Measurements from ENCODE around the gene CX3CL1.

The CX3CL1 gene

DNA sequence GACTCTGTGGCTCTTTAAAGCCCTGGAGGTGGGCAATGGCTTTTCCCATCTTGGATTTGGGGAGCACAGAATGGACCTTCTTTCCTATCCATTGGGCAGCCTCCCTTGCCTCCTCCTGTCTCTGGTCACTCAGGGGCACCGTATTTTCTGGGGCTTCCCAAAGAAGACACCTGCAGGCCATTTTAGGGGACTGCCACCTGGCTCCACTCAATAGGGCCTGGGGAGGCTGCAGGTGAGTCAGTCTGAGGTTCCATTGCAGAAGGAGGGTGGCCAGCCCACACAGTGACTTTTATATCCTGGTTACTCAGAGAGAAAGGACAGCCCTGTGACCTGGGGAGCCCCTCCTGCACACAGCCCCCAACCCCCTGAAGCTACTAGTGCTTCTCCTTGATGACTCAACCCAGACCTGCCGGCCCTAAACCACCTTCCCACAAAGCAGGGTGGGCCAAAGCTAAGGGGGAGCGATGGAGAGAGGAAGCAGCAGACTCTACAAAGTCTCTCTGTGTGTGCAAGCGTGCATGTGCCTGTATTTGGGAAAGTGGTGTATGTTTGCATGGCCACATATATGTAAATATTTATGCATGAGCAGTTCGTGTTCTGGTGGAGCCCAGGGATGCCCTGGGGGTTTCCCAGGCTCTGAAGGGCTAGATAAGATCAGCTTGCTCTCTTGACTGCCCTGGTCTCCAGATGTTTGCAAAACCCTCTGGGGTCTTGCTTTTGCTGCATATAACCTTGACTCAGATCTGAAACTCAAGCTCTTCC is 5.0 kb downstream of the CX3CL1 start:
- peaks cover 3% of the 10 kb centered on the region for H3K36me3 Mint-ChIP-seq (ENCODE audit: low read depth)
- H3K4me1 Mint-ChIP-seq = peaks cover 30% of the 10 kb centered on the region
- H3K27me3 Mint-ChIP-seq (ENCODE audit: low read depth) = no peaks in the 10 kb centered on the region
- no peaks in the 10 kb centered on the region for H3K9me3 Mint-ChIP-seq
- H3K27ac Mint-ChIP-seq = peak overlapping the region; percentile 28 to 77 (median 60)
- no peak overlapping the region for H3K4me3 Mint-ChIP-seq
- TF ChIP-seq, protein P1, sequence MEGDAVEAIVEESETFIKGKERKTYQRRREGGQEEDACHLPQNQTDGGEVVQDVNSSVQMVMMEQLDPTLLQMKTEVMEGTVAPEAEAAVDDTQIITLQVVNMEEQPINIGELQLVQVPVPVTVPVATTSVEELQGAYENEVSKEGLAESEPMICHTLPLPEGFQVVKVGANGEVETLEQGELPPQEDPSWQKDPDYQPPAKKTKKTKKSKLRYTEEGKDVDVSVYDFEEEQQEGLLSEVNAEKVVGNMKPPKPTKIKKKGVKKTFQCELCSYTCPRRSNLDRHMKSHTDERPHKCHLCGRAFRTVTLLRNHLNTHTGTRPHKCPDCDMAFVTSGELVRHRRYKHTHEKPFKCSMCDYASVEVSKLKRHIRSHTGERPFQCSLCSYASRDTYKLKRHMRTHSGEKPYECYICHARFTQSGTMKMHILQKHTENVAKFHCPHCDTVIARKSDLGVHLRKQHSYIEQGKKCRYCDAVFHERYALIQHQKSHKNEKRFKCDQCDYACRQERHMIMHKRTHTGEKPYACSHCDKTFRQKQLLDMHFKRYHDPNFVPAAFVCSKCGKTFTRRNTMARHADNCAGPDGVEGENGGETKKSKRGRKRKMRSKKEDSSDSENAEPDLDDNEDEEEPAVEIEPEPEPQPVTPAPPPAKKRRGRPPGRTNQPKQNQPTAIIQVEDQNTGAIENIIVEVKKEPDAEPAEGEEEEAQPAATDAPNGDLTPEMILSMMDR (IDR thresholded peaks at IDR 0.05; ENCODE audit: unreplicated experiment in 3 of 3) = no peak

DNA sequence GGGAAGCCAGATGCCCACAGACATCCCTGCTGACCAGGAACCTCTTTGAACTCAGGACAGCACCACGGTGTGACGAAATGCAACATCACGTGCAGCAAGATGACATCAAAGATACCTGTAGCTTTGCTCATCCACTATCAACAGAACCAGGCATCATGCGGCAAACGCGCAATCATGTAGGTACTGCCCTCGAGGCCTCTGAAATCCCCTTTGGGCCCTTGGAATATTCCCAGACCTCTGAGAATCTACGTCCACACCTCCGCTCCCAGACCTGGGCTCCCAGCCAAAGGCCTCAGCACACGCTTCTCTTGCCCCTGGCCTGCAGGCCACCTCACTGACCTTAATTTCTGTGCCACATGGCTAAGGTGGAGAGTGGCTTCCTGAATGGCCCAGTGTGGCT is 7.3 kb downstream of the CX3CL1 start:
- H3K27me3 Mint-ChIP-seq (ENCODE audit: low read depth) = no peaks in the 10 kb centered on the region
- no peak overlapping the region for H3K4me3 Mint-ChIP-seq
- H3K36me3 Mint-ChIP-seq (ENCODE audit: low read depth) = peaks cover 8% of the 10 kb centered on the region
- peaks cover 27% of the 10 kb centered on the region for H3K4me1 Mint-ChIP-seq
- peak overlapping the region in 1 of 3 experiments; percentile 69 for H3K27ac Mint-ChIP-seq
- H3K9me3 Mint-ChIP-seq = no peaks in the 10 kb centered on the region
- TF ChIP-seq, protein P1 (IDR thresholded peaks at IDR 0.05; ENCODE audit: unreplicated experiment in 3 of 3) = no peak

DNA sequence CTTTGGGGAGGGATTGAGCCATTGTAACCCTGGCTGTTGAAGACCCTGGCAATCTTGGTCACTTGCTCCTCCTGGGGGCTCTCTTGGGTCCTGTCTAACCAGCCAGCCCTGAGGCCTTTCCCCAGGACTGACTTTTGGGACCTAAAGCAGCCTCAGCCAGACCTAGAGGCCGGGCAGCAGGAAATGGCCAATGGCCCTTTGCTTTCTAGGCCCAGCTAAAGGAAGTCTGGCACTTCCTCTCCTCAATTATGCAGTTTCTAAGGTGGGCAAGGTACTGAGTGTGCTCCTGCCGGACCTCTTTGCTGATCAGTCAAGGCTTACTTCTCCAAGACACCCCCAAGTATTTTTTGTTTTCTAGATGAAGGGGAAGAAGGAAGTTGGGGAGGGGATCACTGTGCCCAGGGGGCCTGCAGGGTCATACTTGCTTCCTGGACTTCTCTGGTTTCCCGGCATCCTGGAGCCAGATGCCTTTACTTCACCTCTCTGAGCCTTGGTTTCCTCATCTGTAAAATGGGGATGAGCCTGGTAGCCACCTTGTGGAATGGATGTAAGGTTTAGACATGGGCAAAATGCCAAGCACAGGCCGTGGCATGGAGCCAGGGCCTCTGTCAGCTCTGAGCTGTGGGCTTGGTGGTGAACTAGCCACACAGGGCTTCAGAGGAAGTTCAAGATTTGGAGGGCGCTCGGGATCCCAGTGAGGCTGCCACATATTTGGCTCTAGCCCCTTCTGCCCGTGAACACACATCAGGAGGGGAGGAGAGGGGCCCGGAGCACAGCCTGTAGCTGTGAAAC is 8.6 kb downstream of the CX3CL1 start:
- peaks cover 25% of the 10 kb centered on the region for H3K4me1 Mint-ChIP-seq
- no peaks in the 10 kb centered on the region for H3K27me3 Mint-ChIP-seq (ENCODE audit: low read depth)
- H3K4me3 Mint-ChIP-seq = no peak overlapping the region
- TF ChIP-seq, protein P1 (IDR thresholded peaks at IDR 0.05; ENCODE audit: unreplicated experiment in 3 of 3) = no peak
- peaks cover 8% of the 10 kb centered on the region for H3K36me3 Mint-ChIP-seq (ENCODE audit: low read depth)
- no peak overlapping the region for H3K27ac Mint-ChIP-seq
- H3K9me3 Mint-ChIP-seq = no peaks in the 10 kb centered on the region

DNA sequence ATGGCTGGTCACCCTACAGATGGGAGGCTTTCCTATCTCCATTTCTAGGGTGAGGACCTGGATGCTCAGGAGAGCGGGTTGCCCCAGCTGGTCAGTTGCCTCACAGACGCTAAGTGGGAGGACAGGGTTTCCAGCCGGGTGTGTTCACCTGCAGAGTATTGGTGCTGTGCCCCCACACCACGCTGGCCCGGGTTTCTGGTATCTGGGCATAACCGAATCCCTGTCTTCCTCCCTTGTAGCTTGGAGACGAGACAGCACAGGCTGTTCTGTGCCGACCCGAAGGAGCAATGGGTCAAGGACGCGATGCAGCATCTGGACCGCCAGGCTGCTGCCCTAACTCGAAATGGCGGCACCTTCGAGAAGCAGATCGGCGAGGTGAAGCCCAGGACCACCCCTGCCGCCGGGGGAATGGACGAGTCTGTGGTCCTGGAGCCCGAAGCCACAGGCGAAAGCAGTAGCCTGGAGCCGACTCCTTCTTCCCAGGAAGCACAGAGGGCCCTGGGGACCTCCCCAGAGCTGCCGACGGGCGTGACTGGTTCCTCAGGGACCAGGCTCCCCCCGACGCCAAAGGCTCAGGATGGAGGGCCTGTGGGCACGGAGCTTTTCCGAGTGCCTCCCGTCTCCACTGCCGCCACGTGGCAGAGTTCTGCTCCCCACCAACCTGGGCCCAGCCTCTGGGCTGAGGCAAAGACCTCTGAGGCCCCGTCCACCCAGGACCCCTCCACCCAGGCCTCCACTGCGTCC is 9.7 kb downstream of the CX3CL1 start:
- H3K9me3 Mint-ChIP-seq = no peaks in the 10 kb centered on the region
- no peaks in the 10 kb centered on the region for H3K27me3 Mint-ChIP-seq (ENCODE audit: low read depth)
- H3K4me3 Mint-ChIP-seq = no peak overlapping the region
- TF ChIP-seq, protein P1 (IDR thresholded peaks at IDR 0.05; ENCODE audit: unreplicated experiment in 3 of 3) = no peak
- H3K36me3 Mint-ChIP-seq (ENCODE audit: low read depth) = peaks cover 8% of the 10 kb centered on the region
- H3K4me1 Mint-ChIP-seq = peaks cover 33% of the 10 kb centered on the region
- H3K27ac Mint-ChIP-seq = no peak overlapping the region

DNA sequence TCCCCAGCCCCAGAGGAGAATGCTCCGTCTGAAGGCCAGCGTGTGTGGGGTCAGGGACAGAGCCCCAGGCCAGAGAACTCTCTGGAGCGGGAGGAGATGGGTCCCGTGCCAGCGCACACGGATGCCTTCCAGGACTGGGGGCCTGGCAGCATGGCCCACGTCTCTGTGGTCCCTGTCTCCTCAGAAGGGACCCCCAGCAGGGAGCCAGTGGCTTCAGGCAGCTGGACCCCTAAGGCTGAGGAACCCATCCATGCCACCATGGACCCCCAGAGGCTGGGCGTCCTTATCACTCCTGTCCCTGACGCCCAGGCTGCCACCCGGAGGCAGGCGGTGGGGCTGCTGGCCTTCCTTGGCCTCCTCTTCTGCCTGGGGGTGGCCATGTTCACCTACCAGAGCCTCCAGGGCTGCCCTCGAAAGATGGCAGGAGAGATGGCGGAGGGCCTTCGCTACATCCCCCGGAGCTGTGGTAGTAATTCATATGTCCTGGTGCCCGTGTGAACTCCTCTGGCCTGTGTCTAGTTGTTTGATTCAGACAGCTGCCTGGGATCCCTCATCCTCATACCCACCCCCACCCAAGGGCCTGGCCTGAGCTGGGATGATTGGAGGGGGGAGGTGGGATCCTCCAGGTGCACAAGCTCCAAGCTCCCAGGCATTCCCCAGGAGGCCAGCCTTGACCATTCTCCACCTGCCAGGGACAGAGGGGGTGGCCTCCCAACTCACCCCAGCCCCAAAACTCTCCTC is 10.4 kb downstream of the CX3CL1 start:
- H3K9me3 Mint-ChIP-seq = no peaks in the 10 kb centered on the region
- peak overlapping the region in 1 of 3 experiments; percentile 45 for H3K27ac Mint-ChIP-seq
- peaks cover 31% of the 10 kb centered on the region for H3K4me1 Mint-ChIP-seq
- H3K36me3 Mint-ChIP-seq (ENCODE audit: low read depth) = peaks cover 8% of the 10 kb centered on the region
- TF ChIP-seq, protein P1 (IDR thresholded peaks at IDR 0.05; ENCODE audit: unreplicated experiment in 3 of 3) = no peak
- no peaks in the 10 kb centered on the region for H3K27me3 Mint-ChIP-seq (ENCODE audit: low read depth)
- no peak overlapping the region for H3K4me3 Mint-ChIP-seq
